Measurements from ENCODE around the gene LPCAT3.

Gene LPCAT3

GRCh38 chr12:6974180-6974579 is 44.1 kb downstream of the LPCAT3 start:
- H3K27ac ChIP-seq (ENCODE audit: low read length): no peak overlapping the region
- no peak overlapping the region for H3K9ac ChIP-seq (ENCODE audit: low read depth, low read length)
- no peaks in the 10 kb centered on the region for H3K27me3 ChIP-seq (ENCODE audit: insufficient read depth, low read length)
- H3K9me3 ChIP-seq (ENCODE audit: insufficient read depth, low read depth, low read length): no peaks in the 10 kb centered on the region
- peaks cover 5% of the 10 kb centered on the region; the same call in 1 of the 2 replicates for H3K4me1 ChIP-seq (ENCODE audit: insufficient read depth, low read length)
- peaks cover 68% of the 10 kb centered on the region for H3K36me3 ChIP-seq (ENCODE audit: insufficient read depth, low read depth, low read length)
- no peak overlapping the region for H3K4me3 ChIP-seq (ENCODE audit: low read length)

- Histone ChIP-seq H3K36me3 (ENCODE audit: insufficient read depth, low read depth, low read length) (peaks cover 68% of the 10 kb centered on the region), H3K27ac (ENCODE audit: low read length) (peak overlapping the region; percentile 89), H3K9me3 (ENCODE audit: insufficient read depth, low read depth, low read length) (no peaks in the 10 kb centered on the region), H3K4me1 (ENCODE audit: insufficient read depth, low read length) (peaks cover 10% of the 10 kb centered on the region), H3K9ac (ENCODE audit: low read depth, low read length) (peak overlapping the region; percentile 98), H3K4me3 (ENCODE audit: low read length) (peak overlapping the region; percentile 97), H3K27me3 (ENCODE audit: insufficient read depth, low read length) (no peaks in the 10 kb centered on the region)
Observed at GRCh38 chr12:6970096-6970527, 48.2 kb downstream of the LPCAT3 start.

- H3K27ac ChIP-seq (ENCODE audit: low read length): no peak overlapping the region
- H3K9me3 ChIP-seq (ENCODE audit: insufficient read depth, low read depth, low read length): no peaks in the 10 kb centered on the region
- peaks cover 61% of the 10 kb centered on the region for H3K36me3 ChIP-seq (ENCODE audit: insufficient read depth, low read depth, low read length)
- peak overlapping the region; percentile 97; the same call in 1 of the 2 replicates for H3K4me3 ChIP-seq (ENCODE audit: low read length)
- H3K9ac ChIP-seq (ENCODE audit: low read depth, low read length): peak overlapping the region; percentile 98; the same call in 1 of the 2 replicates
- no peaks in the 10 kb centered on the region for H3K27me3 ChIP-seq (ENCODE audit: insufficient read depth, low read length)
- peaks cover 10% of the 10 kb centered on the region for H3K4me1 ChIP-seq (ENCODE audit: insufficient read depth, low read length)
Observed at GRCh38 chr12:6968426-6968825, 49.9 kb downstream of the LPCAT3 start.

GRCh38 chr12:6967651-6968100 is 50.6 kb downstream of the LPCAT3 start:
- H3K4me3 ChIP-seq (ENCODE audit: low read length): no peak overlapping the region
- H3K27me3 ChIP-seq (ENCODE audit: insufficient read depth, low read length): no peaks in the 10 kb centered on the region
- peaks cover 56% of the 10 kb centered on the region for H3K36me3 ChIP-seq (ENCODE audit: insufficient read depth, low read depth, low read length)
- H3K27ac ChIP-seq (ENCODE audit: low read length): no peak overlapping the region
- H3K4me1 ChIP-seq (ENCODE audit: insufficient read depth, low read length): peaks cover 12% of the 10 kb centered on the region
- H3K9ac ChIP-seq (ENCODE audit: low read depth, low read length): no peak overlapping the region
- H3K9me3 ChIP-seq (ENCODE audit: insufficient read depth, low read depth, low read length): no peaks in the 10 kb centered on the region

- Histone ChIP-seq H3K9me3 (ENCODE audit: insufficient read depth, low read depth, low read length) (no peaks in the 10 kb centered on the region), H3K27ac (ENCODE audit: low read length) (no peak overlapping the region), H3K9ac (ENCODE audit: low read depth, low read length) (no peak overlapping the region), H3K36me3 (ENCODE audit: insufficient read depth, low read depth, low read length) (peaks cover 52% of the 10 kb centered on the region), H3K27me3 (ENCODE audit: insufficient read depth, low read length) (no peaks in the 10 kb centered on the region), H3K4me1 (ENCODE audit: insufficient read depth, low read length) (peaks cover 21% of the 10 kb centered on the region), H3K4me3 (ENCODE audit: low read length) (no peak overlapping the region)
Observed at GRCh38 chr12:6966351-6966750, 51.9 kb downstream of the LPCAT3 start.

GRCh38 chr12:6965714-6966113 is 52.6 kb downstream of the LPCAT3 start:
- Histone ChIP-seq H3K9me3 (ENCODE audit: insufficient read depth, low read depth, low read length) (no peaks in the 10 kb centered on the region), H3K4me1 (ENCODE audit: insufficient read depth, low read length) (peaks cover 25% of the 10 kb centered on the region), H3K27ac (ENCODE audit: low read length) (no peak overlapping the region), H3K9ac (ENCODE audit: low read depth, low read length) (no peak overlapping the region), H3K36me3 (ENCODE audit: insufficient read depth, low read depth, low read length) (peaks cover 52% of the 10 kb centered on the region), H3K27me3 (ENCODE audit: insufficient read depth, low read length) (no peaks in the 10 kb centered on the region), H3K4me3 (ENCODE audit: low read length) (no peak overlapping the region)

GRCh38 chr12:6965026-6965661 is 53.1 kb downstream of the LPCAT3 start:
- Histone ChIP-seq H3K27ac (ENCODE audit: low read length) (no peak overlapping the region), H3K4me1 (ENCODE audit: insufficient read depth, low read length) (peaks cover 28% of the 10 kb centered on the region), H3K4me3 (ENCODE audit: low read length) (no peak overlapping the region), H3K9me3 (ENCODE audit: insufficient read depth, low read depth, low read length) (no peaks in the 10 kb centered on the region), H3K36me3 (ENCODE audit: insufficient read depth, low read depth, low read length) (peaks cover 52% of the 10 kb centered on the region), H3K9ac (ENCODE audit: low read depth, low read length) (no peak overlapping the region), H3K27me3 (ENCODE audit: insufficient read depth, low read length) (no peaks in the 10 kb centered on the region)

- no peaks in the 10 kb centered on the region for H3K9me3 ChIP-seq (ENCODE audit: insufficient read depth, low read depth, low read length)
- no peak overlapping the region for H3K4me3 ChIP-seq (ENCODE audit: low read length)
- no peak overlapping the region for H3K27ac ChIP-seq (ENCODE audit: low read length)
- H3K27me3 ChIP-seq (ENCODE audit: insufficient read depth, low read length): no peaks in the 10 kb centered on the region
- H3K4me1 ChIP-seq (ENCODE audit: insufficient read depth, low read length): peaks cover 28% of the 10 kb centered on the region
- no peak overlapping the region for H3K9ac ChIP-seq (ENCODE audit: low read depth, low read length)
- peaks cover 52% of the 10 kb centered on the region for H3K36me3 ChIP-seq (ENCODE audit: insufficient read depth, low read depth, low read length)
Observed at GRCh38 chr12:6964605-6965025, 53.7 kb downstream of the LPCAT3 start.

- no peak overlapping the region; the same call in 1 of the 2 replicates for H3K9ac ChIP-seq (ENCODE audit: low read depth, low read length)
Observed at GRCh38 chr12:6963791-6964413, 54.4 kb downstream of the LPCAT3 start.

GRCh38 chr12:6963016-6963731 is 55.1 kb downstream of the LPCAT3 start:
- Histone ChIP-seq H3K9me3 (ENCODE audit: insufficient read depth, low read depth, low read length) (no peaks in the 10 kb centered on the region), H3K36me3 (ENCODE audit: insufficient read depth, low read depth, low read length) (peaks cover 39% of the 10 kb centered on the region), H3K27ac (ENCODE audit: low read length) (peak overlapping the region; percentile 68), H3K4me1 (ENCODE audit: insufficient read depth, low read length) (peaks cover 24% of the 10 kb centered on the region), H3K9ac (ENCODE audit: low read depth, low read length) (peak overlapping the region; percentile 77), H3K27me3 (ENCODE audit: insufficient read depth, low read length) (no peaks in the 10 kb centered on the region), H3K4me3 (ENCODE audit: low read length) (peak overlapping the region; percentile 61)

More at GRCh38 chr12:6963791-6964413, 54.4 kb downstream of the LPCAT3 start:
- Histone ChIP-seq H3K27me3 (ENCODE audit: insufficient read depth, low read length) (no peaks in the 10 kb centered on the region), H3K27ac (ENCODE audit: low read length) (peak overlapping the region; percentile 15), H3K4me3 (ENCODE audit: low read length) (peak overlapping the region; percentile 61; the same call in 1 of the 2 replicates), H3K4me1 (ENCODE audit: insufficient read depth, low read length) (peaks cover 24% of the 10 kb centered on the region), H3K36me3 (ENCODE audit: insufficient read depth, low read depth, low read length) (peaks cover 47% of the 10 kb centered on the region), H3K9me3 (ENCODE audit: insufficient read depth, low read depth, low read length) (no peaks in the 10 kb centered on the region)

GRCh38 chr12:6962285-6963015 is 55.8 kb downstream of the LPCAT3 start:
- Histone ChIP-seq H3K27me3 (ENCODE audit: insufficient read depth, low read length) (no peaks in the 10 kb centered on the region), H3K27ac (ENCODE audit: low read length) (peak overlapping the region; percentile 68), H3K36me3 (ENCODE audit: insufficient read depth, low read depth, low read length) (peaks cover 32% of the 10 kb centered on the region), H3K9ac (ENCODE audit: low read depth, low read length) (peak overlapping the region; percentile 77), H3K4me3 (ENCODE audit: low read length) (peak overlapping the region; percentile 61), H3K9me3 (ENCODE audit: insufficient read depth, low read depth, low read length) (no peaks in the 10 kb centered on the region), H3K4me1 (ENCODE audit: insufficient read depth, low read length) (peaks cover 24% of the 10 kb centered on the region)

All from iPS-20b (cell line).